Right atrium auricular region (tissue), 2 donors: ENCODE data around the gene FAM163B. TPM values are rescaled to one million over a fixed set of nuclear protein-coding genes. Genes with fewer than 3 reads are reported as not detected.

Experiments used
- DNase-seq: peaks from one replicate; pipeline ENCODE4 v3.0.0-alpha.2; 2019; ENCODE audit warnings: low spot score
- H3K27ac ChIP-seq, 2 donors: fragments of 200-600 bp; sonication (generic); 1 replicate in 1 of 2; 2 replicates in 1 of 2; pipeline ENCODE4 v1.5.1; 2016 to 2019
- H3K27me3 ChIP-seq, 2 donors: fragments of 200-600 bp; sonication (generic); one replicate each; pipeline versions ENCODE4 v1.5.1 to v1.6.0; 2017 to 2019
- H3K36me3 ChIP-seq: fragments of 200-600 bp; sonication (generic); one replicate; pipeline ENCODE4 v1.5.1; 2016
- H3K4me1 ChIP-seq, 2 donors: fragments of 200-600 bp; sonication (generic); one replicate each; pipeline versions ENCODE4 v1.5.1 to v1.6.0; 2017 to 2019
- H3K4me3 ChIP-seq, 2 donors: fragments of 200-600 bp; sonication (generic); 1 replicate in 1 of 2; 2 replicates in 1 of 2; pipeline ENCODE4 v1.5.1; 2017 to 2019; ENCODE audit warnings: mild to moderate bottlenecking in 1 of 2, moderate library complexity in 1 of 2
- H3K9me3 ChIP-seq, 2 donors: fragments of 200-600 bp; sonication (generic); one replicate each; pipeline ENCODE4 v1.5.1; 2019
- CTCF ChIP-seq, 2 donors: fragments of 200-600 bp; sonication (generic); IDR thresholded peaks; one replicate each; pipeline ENCODE4 v1.5.1; 2019; ENCODE audit warnings: antibody characterized with exemption in 2 of 2
- total RNA-seq, 2 donors: library from RNA; depleted of rRNA; stranded (reverse); fragments of >200 nt; gene quantifications; one replicate each; pipeline ENCODE4 v1.1.0, GENCODE V29; 2016

Gene FAM163B
- total RNA-seq, 2 donors from 2014 or later: 1.7 TPM; not detected in 1

DNA sequence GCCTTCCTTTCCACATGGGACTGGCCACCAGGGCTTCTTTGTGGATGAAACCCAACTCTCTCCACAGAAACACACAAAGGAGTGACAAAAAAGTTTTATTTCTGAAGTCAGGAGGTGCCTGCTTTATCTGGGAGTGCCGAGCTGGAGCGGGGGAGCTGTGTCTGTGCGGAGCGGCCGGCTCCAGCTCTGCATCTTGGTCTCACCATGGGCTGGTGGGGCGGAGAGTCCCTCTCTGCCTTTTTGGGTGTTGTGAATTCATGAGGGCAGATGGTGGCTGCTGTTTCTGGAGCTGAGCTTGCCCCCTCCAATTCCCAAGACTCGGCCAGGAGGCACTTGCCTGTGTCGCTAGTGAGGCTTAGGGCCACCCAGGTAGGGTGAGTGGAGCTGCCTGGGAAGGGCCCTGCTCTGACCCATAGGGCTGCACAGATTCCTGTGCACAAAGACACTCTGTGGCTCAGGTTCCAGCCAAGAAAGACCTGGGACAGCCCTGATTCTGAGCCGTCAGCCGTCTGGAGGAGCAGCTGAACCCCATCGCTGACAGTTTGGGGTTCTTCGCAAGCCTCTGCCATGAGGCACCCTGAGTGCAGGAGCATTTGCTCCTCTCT lies 28.4 kb upstream of the FAM163B start:
- Histone ChIP-seq H3K9me3 (no peaks in the 10 kb centered on the region), H3K27ac (no peak overlapping the region), H3K27me3 (no peaks in the 10 kb centered on the region), H3K36me3 (no peaks in the 10 kb centered on the region), H3K4me3 (no peak overlapping the region), H3K4me1 (no peaks in the 10 kb centered on the region)
- no peak for DNase-seq
- no peak for TF ChIP-seq CTCF (IDR thresholded peaks at IDR 0.05)

DNA sequence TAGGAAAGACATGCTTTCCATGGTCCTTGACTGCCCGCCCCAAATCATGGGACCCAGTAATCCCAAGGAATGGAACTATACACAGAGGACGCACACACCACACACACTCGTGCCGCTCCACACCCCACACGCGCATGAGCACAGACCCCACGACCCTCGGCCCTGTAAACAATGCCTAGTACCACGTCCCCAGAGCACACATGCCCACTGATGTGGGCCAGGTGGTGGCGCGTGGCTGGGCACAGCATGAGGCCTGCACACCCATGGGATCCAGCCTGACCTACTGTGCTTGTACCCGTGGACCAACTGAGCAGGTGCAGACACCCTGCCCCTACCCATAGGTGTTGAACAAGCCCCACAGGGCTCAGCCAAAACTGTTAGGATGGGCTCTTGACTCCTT lies 27.7 kb upstream of the FAM163B start:
- Histone ChIP-seq H3K4me1 (no peaks in the 10 kb centered on the region), H3K4me3 (no peak overlapping the region), H3K9me3 (no peaks in the 10 kb centered on the region), H3K27ac (no peak overlapping the region), H3K27me3 (no peaks in the 10 kb centered on the region), H3K36me3 (no peaks in the 10 kb centered on the region)
- TF ChIP-seq CTCF (IDR thresholded peaks at IDR 0.05): no peak
- no peak for DNase-seq

DNA sequence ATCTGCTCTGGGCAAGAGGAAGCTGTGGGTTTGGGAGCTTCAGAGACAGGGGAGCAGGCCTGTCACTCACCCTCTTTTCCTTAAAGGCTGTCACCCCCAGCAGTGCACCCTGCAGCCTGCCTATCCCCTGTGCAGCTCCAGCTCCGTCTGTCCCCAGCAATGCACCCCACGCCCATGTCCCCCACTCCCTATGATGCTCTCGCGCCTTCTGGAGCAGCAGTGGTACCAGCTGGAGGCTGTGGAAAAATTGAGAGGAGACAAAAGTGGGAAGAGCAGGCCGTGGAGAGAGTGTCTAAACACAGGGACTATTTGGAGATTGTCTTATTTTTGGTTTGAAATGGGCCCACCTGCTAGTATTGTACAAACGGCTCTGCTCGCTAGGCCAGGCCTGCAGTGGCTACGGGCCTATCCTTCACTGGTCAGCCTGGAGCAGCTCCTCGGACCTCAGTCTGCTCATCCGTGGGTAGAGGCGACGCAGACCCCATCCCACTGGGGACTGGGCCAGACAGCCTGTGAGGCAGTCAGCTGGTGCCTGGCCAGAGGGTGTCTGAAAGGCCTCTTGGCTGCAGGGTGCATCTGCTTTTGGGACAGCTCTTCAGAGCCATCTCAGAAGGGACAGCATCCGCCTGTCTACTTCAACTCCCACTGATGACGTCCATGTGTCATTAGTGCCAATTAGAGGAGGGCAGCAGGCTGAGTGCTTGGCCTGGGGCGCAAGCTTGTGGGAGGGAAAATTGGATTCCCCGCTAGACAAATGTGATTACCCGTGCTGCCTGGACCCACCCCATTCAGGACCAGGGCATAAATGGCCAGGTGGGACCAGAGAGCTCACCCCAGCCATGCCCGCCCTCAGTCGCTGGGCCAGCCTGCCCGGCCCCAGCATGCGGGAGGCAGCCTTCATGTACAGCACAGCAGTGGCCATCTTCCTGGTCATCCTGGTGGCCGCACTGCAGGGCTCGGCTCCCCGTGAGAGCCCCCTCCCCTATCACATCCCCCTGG lies 26.6 kb upstream of the FAM163B start, which contains the start of gene DBH:
DBH (plus strand) TSS at position 831 of the 999 bp plus-strand sequence; CDS start at position 840, 9 bp downstream.
- no peak within 1 kb of the TSS for H3K4me3 ChIP-seq
- no peaks in the 10 kb centered on the region for H3K9me3 ChIP-seq
- H3K27me3 ChIP-seq: no peaks in the 10 kb centered on the region
- no peak for DNase-seq
- no peak within 1 kb of the TSS for H3K27ac ChIP-seq
- H3K36me3 ChIP-seq: no peaks in the 10 kb centered on the region
- TF ChIP-seq CTCF (IDR thresholded peaks at IDR 0.05): no peak
- H3K4me1 ChIP-seq: no peaks in the 10 kb centered on the region

- no peak overlapping the region for H3K27ac ChIP-seq
These were observed 25.9 kb upstream of the FAM163B start for GRCh38 chr9:133635098-133635497.

GRCh38 chr9:133634081-133634691 lies 25.0 kb upstream of the FAM163B start:
- H3K27ac ChIP-seq: no peak overlapping the region
- no peaks in the 10 kb centered on the region for H3K27me3 ChIP-seq
- H3K4me3 ChIP-seq: no peak overlapping the region
- no peaks in the 10 kb centered on the region for H3K36me3 ChIP-seq
- no peaks in the 10 kb centered on the region for H3K4me1 ChIP-seq
- H3K9me3 ChIP-seq: no peaks in the 10 kb centered on the region
- DNase-seq: no peak
- TF ChIP-seq CTCF (IDR thresholded peaks at IDR 0.05): no peak

More at GRCh38 chr9:133635098-133635497, 25.9 kb upstream of the FAM163B start:
- no peak for DNase-seq
- Histone ChIP-seq H3K9me3 (no peaks in the 10 kb centered on the region), H3K36me3 (no peaks in the 10 kb centered on the region), H3K4me3 (no peak overlapping the region), H3K4me1 (no peaks in the 10 kb centered on the region), H3K27me3 (no peaks in the 10 kb centered on the region)
- TF ChIP-seq CTCF (IDR thresholded peaks at IDR 0.05): no peak
